ENCODE measurements around the gene UROD. TPM values are rescaled to one million over a fixed set of nuclear protein-coding genes. Genes with fewer than 3 reads are reported as not detected.

UROD gene
- total RNA-seq, 2 donors from 2014 or later = 41.7 to 43.5 TPM

DNA sequence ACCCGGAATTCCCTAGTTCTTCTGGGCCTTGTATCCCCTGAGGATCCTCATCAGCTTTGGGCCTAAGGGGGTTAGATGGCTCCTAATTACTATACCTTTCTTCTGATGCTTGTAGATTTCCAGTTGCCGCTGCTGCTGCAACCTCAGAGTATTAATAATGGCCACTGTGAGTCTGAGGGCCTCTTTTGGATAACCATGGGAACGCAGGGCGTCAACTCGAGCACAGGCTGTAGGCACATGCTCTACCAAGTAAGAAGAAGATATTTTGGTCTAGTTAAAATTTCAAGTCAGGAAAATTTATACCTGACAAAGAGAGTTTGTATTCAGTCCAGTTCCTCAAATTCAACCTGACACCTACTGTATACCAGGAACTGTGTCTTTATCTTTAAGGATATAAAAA, 28.2 kb downstream of the UROD start:
- Histone ChIP-seq H3K4me3 (no peak overlapping the region), H3K9ac (ENCODE audit: low read depth in 2 of 2, low read length in 2 of 2) (no peak overlapping the region), H3K27me3 (no peaks in the 10 kb centered on the region), H3K27ac (no peak overlapping the region), H3K9me3 (no peaks in the 10 kb centered on the region), H3K4me1 (peaks cover 6% of the 10 kb centered on the region), H3K36me3 (no peaks in the 10 kb centered on the region)
- no peak for TF ChIP-seq CTCF (IDR thresholded peaks at IDR 0.05)
- DNase-seq = no peak
- intact Hi-C loops (cut with DNase I) = no loop called here

GRCh38 chr1:45043094-45043493, 31.0 kb downstream of the UROD start:
- Histone ChIP-seq H3K9me3 (no peaks in the 10 kb centered on the region), H3K27ac (no peak overlapping the region), H3K4me1 (no peaks in the 10 kb centered on the region), H3K4me3 (no peak overlapping the region), H3K9ac (ENCODE audit: low read depth in 2 of 2, low read length in 2 of 2) (no peak overlapping the region), H3K27me3 (no peaks in the 10 kb centered on the region), H3K36me3 (no peaks in the 10 kb centered on the region)
- DNase-seq = no peak
- TF ChIP-seq CTCF (IDR thresholded peaks at IDR 0.05) = no peak
- intact Hi-C loops (cut with DNase I) = no loop called here

DNA sequence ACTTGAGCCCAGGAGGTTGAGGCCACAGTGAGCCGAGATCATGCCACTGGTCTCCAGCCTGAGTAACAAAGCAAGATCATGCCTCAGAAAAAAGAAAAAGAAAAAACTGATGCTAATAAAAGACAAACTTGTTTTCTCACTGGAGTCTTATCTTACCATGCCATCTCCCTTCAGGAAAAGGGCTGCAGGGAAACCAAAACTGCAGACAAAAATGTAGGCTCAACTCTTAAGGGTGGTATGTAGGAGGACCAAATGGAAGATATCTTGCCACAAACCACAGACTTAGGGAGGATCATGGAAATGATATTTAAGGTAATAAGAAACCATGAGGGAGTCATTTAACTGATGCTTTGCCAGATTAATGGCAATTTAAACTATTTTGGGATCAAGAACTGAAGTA, 32.9 kb downstream of the UROD start:
- intact Hi-C loops (cut with DNase I) = no loop called here
- H3K27ac ChIP-seq = no peak overlapping the region
- no peak for TF ChIP-seq CTCF (IDR thresholded peaks at IDR 0.05)
- no peak overlapping the region for H3K4me3 ChIP-seq
- no peaks in the 10 kb centered on the region for H3K36me3 ChIP-seq
- no peak overlapping the region for H3K9ac ChIP-seq (ENCODE audit: low read depth in 2 of 2, low read length in 2 of 2)
- no peak for DNase-seq
- no peaks in the 10 kb centered on the region for H3K27me3 ChIP-seq
- H3K4me1 ChIP-seq = no peaks in the 10 kb centered on the region
- no peaks in the 10 kb centered on the region for H3K9me3 ChIP-seq

GRCh38 chr1:45047032-45047431, 35.0 kb downstream of the UROD start:
- intact Hi-C loops (cut with DNase I) = no loop called here
- TF ChIP-seq CTCF (IDR thresholded peaks at IDR 0.05) = no peak
- Histone ChIP-seq H3K27ac (no peak overlapping the region), H3K9ac (ENCODE audit: low read depth in 2 of 2, low read length in 2 of 2) (no peak overlapping the region), H3K9me3 (no peaks in the 10 kb centered on the region), H3K36me3 (no peaks in the 10 kb centered on the region), H3K4me1 (no peaks in the 10 kb centered on the region), H3K27me3 (no peaks in the 10 kb centered on the region), H3K4me3 (no peak overlapping the region)
- DNase-seq = no peak

DNA sequence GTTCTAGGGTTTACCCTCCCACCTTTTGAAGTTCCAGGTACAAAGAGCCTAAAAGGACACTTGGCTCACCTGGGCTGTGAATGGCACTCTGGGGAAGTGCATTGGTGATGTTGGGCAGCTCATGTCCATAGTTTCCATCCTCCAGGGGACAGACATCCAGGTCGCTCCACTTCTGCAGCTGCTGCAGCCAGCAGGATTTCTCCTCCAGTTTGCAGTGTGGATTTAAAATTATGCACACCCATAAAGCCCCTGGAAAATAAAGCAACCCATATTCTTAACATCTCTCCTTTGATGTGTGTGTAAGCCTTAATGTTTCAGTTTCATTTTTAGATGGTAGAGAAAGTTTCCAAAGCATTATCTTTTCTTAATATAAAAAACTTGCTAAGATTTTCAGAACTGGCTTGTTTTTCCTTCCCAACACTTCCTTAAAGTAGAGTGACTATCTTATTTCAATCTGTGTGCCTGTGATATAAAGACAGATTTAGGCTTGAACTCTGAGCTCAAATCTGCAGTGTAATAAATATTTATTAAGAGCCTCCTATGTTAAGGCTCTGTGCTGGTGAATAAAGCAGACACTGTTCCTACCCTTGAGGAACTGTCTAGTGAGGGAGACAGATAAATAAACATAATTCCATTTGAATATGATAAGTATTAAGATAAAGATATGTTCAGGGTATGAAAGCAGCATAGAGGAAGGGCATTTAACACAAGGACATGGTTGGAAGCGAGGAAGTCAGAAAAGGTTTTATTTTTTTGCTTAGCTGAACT, 39.1 kb downstream of the UROD start:
- H3K4me3 ChIP-seq = no peak overlapping the region
- no peaks in the 10 kb centered on the region for H3K36me3 ChIP-seq
- no peak for DNase-seq
- H3K9me3 ChIP-seq = no peaks in the 10 kb centered on the region
- H3K4me1 ChIP-seq = no peaks in the 10 kb centered on the region
- intact Hi-C loops (cut with DNase I) = no loop called here
- no peak overlapping the region for H3K27ac ChIP-seq
- H3K9ac ChIP-seq (ENCODE audit: low read depth in 2 of 2, low read length in 2 of 2) = no peak overlapping the region
- no peak for TF ChIP-seq CTCF (IDR thresholded peaks at IDR 0.05)
- H3K27me3 ChIP-seq = no peaks in the 10 kb centered on the region
